ENCODE data around the gene CYP11A1.

Gene CYP11A1

GRCh38 chr15:74351670-74352069 is 15.8 kb downstream of the CYP11A1 start:
- H3K9ac ChIP-seq (ENCODE audit: low read depth, low read length) = no peak overlapping the region
- WGBS = 56% methylated on average over 3 of the region's 3 CpGs
- H3K27ac ChIP-seq (ENCODE audit: low read depth, low read length) = no peak overlapping the region
- peaks cover 8% of the 10 kb centered on the region; the same call in 1 of the 2 replicates for H3K9me3 ChIP-seq (ENCODE audit: insufficient read depth, low read depth, low read length)
- no peaks in the 10 kb centered on the region; the same call in 1 of the 2 replicates for H3K27me3 ChIP-seq (ENCODE audit: insufficient read depth, low read length)
- H3K36me3 ChIP-seq (ENCODE audit: insufficient read depth, low read length) = no peaks in the 10 kb centered on the region
- H3K4me3 ChIP-seq (ENCODE audit: low read length) = no peak overlapping the region
- peaks cover 11% of the 10 kb centered on the region for H3K4me1 ChIP-seq (ENCODE audit: insufficient read depth, low read length)

- Histone ChIP-seq H3K9me3 (ENCODE audit: insufficient read depth, low read depth, low read length) (peaks cover 8% of the 10 kb centered on the region; the same call in 1 of the 2 replicates), H3K9ac (ENCODE audit: low read depth, low read length) (no peak overlapping the region), H3K4me1 (ENCODE audit: insufficient read depth, low read length) (peaks cover 11% of the 10 kb centered on the region), H3K27me3 (ENCODE audit: insufficient read depth, low read length) (no peaks in the 10 kb centered on the region), H3K4me3 (ENCODE audit: low read length) (no peak overlapping the region), H3K27ac (ENCODE audit: low read depth, low read length) (no peak overlapping the region), H3K36me3 (ENCODE audit: insufficient read depth, low read length) (no peaks in the 10 kb centered on the region)
- WGBS = 66% methylated on average over 14 of the region's 14 CpGs
These were observed 16.9 kb downstream of the CYP11A1 start for GRCh38 chr15:74350295-74351275.

GRCh38 chr15:74349241-74349778 is 18.1 kb downstream of the CYP11A1 start:
- Histone ChIP-seq H3K4me1 (ENCODE audit: insufficient read depth, low read length) (peaks cover 16% of the 10 kb centered on the region), H3K27me3 (ENCODE audit: insufficient read depth, low read length) (no peaks in the 10 kb centered on the region), H3K9me3 (ENCODE audit: insufficient read depth, low read depth, low read length) (peaks cover 8% of the 10 kb centered on the region; the same call in 1 of the 2 replicates), H3K36me3 (ENCODE audit: insufficient read depth, low read length) (no peaks in the 10 kb centered on the region), H3K4me3 (ENCODE audit: low read length) (no peak overlapping the region), H3K9ac (ENCODE audit: low read depth, low read length) (no peak overlapping the region), H3K27ac (ENCODE audit: low read depth, low read length) (no peak overlapping the region)
- 98% methylated on average over 3 of the region's 3 CpGs for WGBS

GRCh38 chr15:74347757-74348250 is 19.6 kb downstream of the CYP11A1 start:
- 90% methylated on average over 13 of the region's 13 CpGs for WGBS
- Histone ChIP-seq H3K9ac (ENCODE audit: low read depth, low read length) (no peak overlapping the region), H3K9me3 (ENCODE audit: insufficient read depth, low read depth, low read length) (no peaks in the 10 kb centered on the region), H3K27ac (ENCODE audit: low read depth, low read length) (no peak overlapping the region), H3K36me3 (ENCODE audit: insufficient read depth, low read length) (no peaks in the 10 kb centered on the region), H3K27me3 (ENCODE audit: insufficient read depth, low read length) (no peaks in the 10 kb centered on the region), H3K4me1 (ENCODE audit: insufficient read depth, low read length) (peaks cover 16% of the 10 kb centered on the region), H3K4me3 (ENCODE audit: low read length) (no peak overlapping the region)

GRCh38 chr15:74345051-74345450 is 22.4 kb downstream of the CYP11A1 start:
- WGBS = 94% methylated on average over 10 of the region's 10 CpGs
- Histone ChIP-seq H3K9me3 (ENCODE audit: insufficient read depth, low read depth, low read length) (no peaks in the 10 kb centered on the region), H3K27ac (ENCODE audit: low read depth, low read length) (no peak overlapping the region), H3K27me3 (ENCODE audit: insufficient read depth, low read length) (no peaks in the 10 kb centered on the region), H3K36me3 (ENCODE audit: insufficient read depth, low read length) (no peaks in the 10 kb centered on the region), H3K4me1 (ENCODE audit: insufficient read depth, low read length) (peaks cover 5% of the 10 kb centered on the region; the same call in 1 of the 2 replicates), H3K9ac (ENCODE audit: low read depth, low read length) (0 out of 2 replicates have a peak overlapping the region, but pooled peaks have one; percentile 17), H3K4me3 (ENCODE audit: low read length) (no peak overlapping the region)

GRCh38 chr15:74343797-74344127 is 23.7 kb downstream of the CYP11A1 start:
- Histone ChIP-seq H3K27ac (ENCODE audit: low read depth, low read length) (no peak overlapping the region), H3K4me1 (ENCODE audit: insufficient read depth, low read length) (peaks cover 5% of the 10 kb centered on the region; the same call in 1 of the 2 replicates), H3K36me3 (ENCODE audit: insufficient read depth, low read length) (no peaks in the 10 kb centered on the region), H3K9me3 (ENCODE audit: insufficient read depth, low read depth, low read length) (no peaks in the 10 kb centered on the region), H3K9ac (ENCODE audit: low read depth, low read length) (no peak overlapping the region), H3K27me3 (ENCODE audit: insufficient read depth, low read length) (no peaks in the 10 kb centered on the region), H3K4me3 (ENCODE audit: low read length) (no peak overlapping the region)
- WGBS = 91% methylated on average over 8 of the region's 8 CpGs

- no peak overlapping the region for H3K27ac ChIP-seq (ENCODE audit: low read depth, low read length)
- WGBS = 93% methylated on average over 14 of the region's 14 CpGs
- peaks cover 5% of the 10 kb centered on the region; the same call in 1 of the 2 replicates for H3K4me1 ChIP-seq (ENCODE audit: insufficient read depth, low read length)
- no peak overlapping the region for H3K9ac ChIP-seq (ENCODE audit: low read depth, low read length)
- no peaks in the 10 kb centered on the region for H3K36me3 ChIP-seq (ENCODE audit: insufficient read depth, low read length)
- no peaks in the 10 kb centered on the region for H3K27me3 ChIP-seq (ENCODE audit: insufficient read depth, low read length)
- no peaks in the 10 kb centered on the region for H3K9me3 ChIP-seq (ENCODE audit: insufficient read depth, low read depth, low read length)
- no peak overlapping the region for H3K4me3 ChIP-seq (ENCODE audit: low read length)
These were observed 24.2 kb downstream of the CYP11A1 start for GRCh38 chr15:74343127-74343796.

- no peak overlapping the region for H3K9ac ChIP-seq (ENCODE audit: low read depth, low read length)
- H3K27me3 ChIP-seq (ENCODE audit: insufficient read depth, low read length) = no peaks in the 10 kb centered on the region
- WGBS = 74% methylated on average over 4 of the region's 4 CpGs
- no peaks in the 10 kb centered on the region for H3K9me3 ChIP-seq (ENCODE audit: insufficient read depth, low read depth, low read length)
- H3K27ac ChIP-seq (ENCODE audit: low read depth, low read length) = no peak overlapping the region
- no peaks in the 10 kb centered on the region for H3K36me3 ChIP-seq (ENCODE audit: insufficient read depth, low read length)
- no peak overlapping the region for H3K4me3 ChIP-seq (ENCODE audit: low read length)
- peaks cover under 1% of the 10 kb centered on the region; the same call in 1 of the 2 replicates for H3K4me1 ChIP-seq (ENCODE audit: insufficient read depth, low read length)
These were observed 27.3 kb downstream of the CYP11A1 start for GRCh38 chr15:74340150-74340549.

GRCh38 chr15:74339371-74339770 is 28.1 kb downstream of the CYP11A1 start:
- WGBS = 96% methylated on average over 9 of the region's 9 CpGs
- Histone ChIP-seq H3K27ac (ENCODE audit: low read depth, low read length) (no peak overlapping the region), H3K4me1 (ENCODE audit: insufficient read depth, low read length) (no peaks in the 10 kb centered on the region), H3K36me3 (ENCODE audit: insufficient read depth, low read length) (no peaks in the 10 kb centered on the region), H3K9me3 (ENCODE audit: insufficient read depth, low read depth, low read length) (no peaks in the 10 kb centered on the region), H3K9ac (ENCODE audit: low read depth, low read length) (no peak overlapping the region), H3K27me3 (ENCODE audit: insufficient read depth, low read length) (no peaks in the 10 kb centered on the region), H3K4me3 (ENCODE audit: low read length) (no peak overlapping the region)

GRCh38 chr15:74338676-74339075 is 28.8 kb downstream of the CYP11A1 start:
- Histone ChIP-seq H3K9ac (ENCODE audit: low read depth, low read length) (no peak overlapping the region), H3K9me3 (ENCODE audit: insufficient read depth, low read depth, low read length) (no peaks in the 10 kb centered on the region), H3K27ac (ENCODE audit: low read depth, low read length) (no peak overlapping the region), H3K36me3 (ENCODE audit: insufficient read depth, low read length) (no peaks in the 10 kb centered on the region), H3K27me3 (ENCODE audit: insufficient read depth, low read length) (no peaks in the 10 kb centered on the region), H3K4me3 (ENCODE audit: low read length) (no peak overlapping the region), H3K4me1 (ENCODE audit: insufficient read depth, low read length) (no peaks in the 10 kb centered on the region)
- WGBS = 95% methylated on average over 5 of the region's 5 CpGs

Data from HUES64 (cell line).